ENCODE results near the gene MACC1.

- TF ChIP-seq, protein P1, sequence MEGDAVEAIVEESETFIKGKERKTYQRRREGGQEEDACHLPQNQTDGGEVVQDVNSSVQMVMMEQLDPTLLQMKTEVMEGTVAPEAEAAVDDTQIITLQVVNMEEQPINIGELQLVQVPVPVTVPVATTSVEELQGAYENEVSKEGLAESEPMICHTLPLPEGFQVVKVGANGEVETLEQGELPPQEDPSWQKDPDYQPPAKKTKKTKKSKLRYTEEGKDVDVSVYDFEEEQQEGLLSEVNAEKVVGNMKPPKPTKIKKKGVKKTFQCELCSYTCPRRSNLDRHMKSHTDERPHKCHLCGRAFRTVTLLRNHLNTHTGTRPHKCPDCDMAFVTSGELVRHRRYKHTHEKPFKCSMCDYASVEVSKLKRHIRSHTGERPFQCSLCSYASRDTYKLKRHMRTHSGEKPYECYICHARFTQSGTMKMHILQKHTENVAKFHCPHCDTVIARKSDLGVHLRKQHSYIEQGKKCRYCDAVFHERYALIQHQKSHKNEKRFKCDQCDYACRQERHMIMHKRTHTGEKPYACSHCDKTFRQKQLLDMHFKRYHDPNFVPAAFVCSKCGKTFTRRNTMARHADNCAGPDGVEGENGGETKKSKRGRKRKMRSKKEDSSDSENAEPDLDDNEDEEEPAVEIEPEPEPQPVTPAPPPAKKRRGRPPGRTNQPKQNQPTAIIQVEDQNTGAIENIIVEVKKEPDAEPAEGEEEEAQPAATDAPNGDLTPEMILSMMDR (IDR thresholded peaks at IDR 0.05; ENCODE audit: low read length) = no peak
- TF ChIP-seq EZH2 (optimal IDR thresholded peaks at IDR 0.05; ENCODE audit: low read depth, low read length) = no peak
Measured at GRCh38 chr7:20224025-20224424, 6.8 kb upstream of the MACC1 start.
